GM13977 (cell line): Measurements from ENCODE around the gene ADAMTS7.
"Not testable (repeated sequence)": the region's sequence is repeated elsewhere in the genome, so short reads cannot be mapped to it uniquely, and the experiment has no call there.

ENCODE experiments used
- DNase-seq: peaks from one replicate; pipeline ENCODE4 v3.0.0; 2012; ENCODE audit warnings: low spot score
- CTCF ChIP-seq: IDR thresholded peaks from 2 replicates; pipeline ENCODE4 v1.5.1; 2012; ENCODE audit warnings: mild to moderate bottlenecking, control low read depth; ENCODE audit not compliant: insufficient read depth; ENCODE audit errors: extremely low read depth, missing control alignments
- in situ Hi-C: fragments of 300-500 bp; cut with MboI; formaldehyde crosslinking; loops from one replicate; pipeline ENCODE4 v1.12.0; 2022; ENCODE audit warnings: low sequenced_read_pairs, low pct_unique_long_range_greater_than_20kb, mixed read lengths, inconsistent platforms; ENCODE audit not compliant: unreplicated experiment

Gene ADAMTS7

DNA sequence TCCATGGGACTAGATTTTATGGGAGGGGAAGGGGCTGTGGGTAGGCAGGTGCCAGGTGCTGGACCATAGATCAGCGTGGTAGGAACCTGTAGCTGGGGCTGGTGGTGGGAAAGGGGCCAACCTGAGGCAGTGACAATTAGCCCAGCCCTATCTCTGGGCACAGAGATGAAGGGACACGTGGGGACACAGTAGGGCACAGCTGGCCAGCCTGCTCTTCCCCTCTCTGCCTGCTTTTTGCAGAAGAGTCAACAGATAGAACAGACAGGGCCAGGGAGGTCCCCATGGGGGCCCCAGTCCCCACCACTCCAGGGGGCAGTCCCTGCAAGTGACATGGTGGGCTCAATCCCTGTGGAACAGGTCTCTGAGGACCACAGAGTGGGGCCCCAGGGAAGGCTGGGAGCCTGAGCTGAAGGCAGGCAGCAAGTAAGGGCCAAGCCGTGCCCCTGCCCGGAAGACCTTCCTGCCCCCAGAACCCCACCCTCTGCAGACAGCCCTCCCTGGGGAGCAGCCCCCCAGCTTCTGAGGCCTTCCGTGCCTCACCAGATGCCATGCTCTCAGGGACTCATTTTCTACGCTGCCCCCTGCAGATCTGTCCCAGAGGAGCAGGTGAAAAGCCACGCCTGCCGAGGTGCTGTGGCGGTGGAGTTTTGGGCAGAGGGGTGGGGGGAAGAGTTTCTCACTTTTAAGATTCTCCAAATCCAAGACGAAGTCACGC, 52.6 kb downstream of the ADAMTS7 start:
- TF ChIP-seq CTCF = peak; percentile 4
- DNase-seq, in situ Hi-C loops: not testable (repeated sequence)

DNA sequence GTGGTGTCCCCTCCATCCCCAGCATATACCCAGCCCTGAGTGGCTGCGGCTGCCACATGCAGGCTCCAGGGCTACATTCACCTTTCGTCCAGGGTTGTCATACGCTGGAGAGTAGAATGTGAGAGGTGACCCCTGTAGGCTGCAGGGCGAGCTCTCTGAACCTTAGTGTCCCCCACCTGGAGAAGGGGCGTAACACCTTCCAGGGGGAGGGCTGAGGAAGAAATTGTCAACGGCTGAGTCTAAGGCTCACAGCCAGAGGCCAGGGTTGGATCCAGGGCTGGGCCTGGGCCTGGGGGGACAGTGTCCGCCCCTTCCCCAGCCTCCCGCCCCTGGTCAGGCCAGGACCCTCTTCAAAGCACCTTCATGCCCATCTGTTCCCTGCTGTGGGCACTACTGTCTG, 53.2 kb downstream of the ADAMTS7 start:
- in situ Hi-C loops, DNase-seq: not testable (repeated sequence)

DNA sequence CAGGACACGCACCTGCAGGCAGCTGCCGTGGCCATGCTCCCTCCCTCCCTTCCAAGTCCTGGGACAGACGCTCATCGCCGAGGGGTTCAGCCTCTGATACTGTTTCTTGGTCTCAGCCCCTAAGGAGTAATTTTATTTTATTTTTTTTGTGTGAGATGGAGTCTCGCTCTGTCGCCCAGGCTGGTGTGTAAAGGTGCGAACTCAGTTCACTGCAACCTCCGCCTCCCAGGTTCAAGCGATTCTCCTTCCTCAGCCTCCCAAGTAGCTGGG, 53.7 kb downstream of the ADAMTS7 start:
- in situ Hi-C loops = no loop called here
- no peak for TF ChIP-seq CTCF
- DNase-seq = no peak

- in situ Hi-C loops = not testable (repeated sequence)
- DNase-seq = peak; percentile 71
Observed at GRCh38 chr15:78756781-78757635, 54.3 kb downstream of the ADAMTS7 start.

GRCh38 chr15:78755900-78756591, 55.2 kb downstream of the ADAMTS7 start:
- in situ Hi-C loops = not testable (repeated sequence)
- peak; percentile 52 for TF ChIP-seq CTCF
- DNase-seq = peak; percentile 45

DNA sequence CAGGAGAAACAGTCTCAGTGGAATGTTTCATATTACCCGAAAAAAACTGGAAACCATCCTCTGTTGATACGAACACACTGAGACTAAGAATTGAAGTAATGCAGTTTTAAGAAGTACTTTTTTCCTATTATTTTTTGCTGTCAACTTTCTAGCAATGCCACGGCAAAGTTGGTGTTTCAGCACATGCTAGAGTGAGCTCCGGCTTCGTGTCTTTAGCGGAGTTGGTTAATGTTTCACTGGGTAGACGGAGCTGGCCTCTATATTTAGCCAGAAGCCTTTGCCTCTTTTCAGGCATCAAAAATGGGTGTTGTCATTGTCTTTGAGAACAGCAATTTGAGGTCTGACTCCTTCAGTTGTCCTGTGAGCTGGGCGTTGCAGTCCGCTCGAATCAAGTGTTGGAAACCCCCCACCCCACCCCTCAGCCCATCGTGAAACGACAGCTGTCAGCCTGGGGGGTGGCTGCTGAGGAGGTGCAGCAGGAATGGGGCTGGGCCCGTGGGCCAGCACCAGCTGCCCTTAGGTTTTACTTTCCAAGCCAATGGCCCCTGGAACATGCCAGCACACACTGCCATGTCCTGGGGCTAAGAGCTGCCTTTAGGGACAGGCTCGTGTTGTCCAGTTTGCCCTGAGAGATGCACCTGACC, 56.5 kb downstream of the ADAMTS7 start:
- not testable (repeated sequence) for DNase-seq

DNA sequence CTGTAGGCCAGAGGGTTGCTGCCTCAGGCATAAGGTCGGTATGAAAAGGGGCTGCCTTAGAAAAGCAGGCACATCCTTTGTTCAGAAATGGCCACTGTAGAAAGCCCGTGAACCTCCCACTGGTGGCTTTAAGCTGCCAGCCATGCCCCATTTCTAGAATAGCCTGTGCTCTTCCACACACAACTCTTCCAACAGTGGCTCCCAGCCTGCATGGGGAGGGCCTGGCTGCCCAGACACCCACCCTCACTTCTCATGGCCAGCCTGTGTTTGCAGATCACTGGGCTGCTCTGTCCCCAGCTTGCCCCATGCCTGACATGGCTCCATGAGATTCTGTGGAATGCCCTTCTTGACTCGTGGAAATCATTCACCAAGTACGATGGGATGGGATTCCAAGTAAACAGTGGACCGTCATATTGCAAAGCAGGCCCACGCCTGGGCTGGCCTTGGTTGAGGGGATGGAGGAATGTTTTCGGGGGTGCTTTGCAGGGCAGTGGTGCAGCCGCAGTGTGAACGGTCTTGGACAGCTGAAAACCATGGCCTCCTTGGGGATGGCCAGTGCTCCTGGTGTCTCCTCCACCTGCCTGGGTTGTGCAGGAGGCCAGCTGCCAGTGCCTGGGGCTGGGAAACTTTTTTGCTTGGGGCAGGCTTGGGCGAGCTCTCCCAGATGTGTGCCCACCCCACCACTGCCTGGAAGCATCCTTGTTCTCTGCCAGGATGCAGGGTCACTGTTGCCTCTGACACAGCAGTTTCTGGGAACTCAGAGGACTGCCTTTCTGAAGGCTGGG, 57.3 kb downstream of the ADAMTS7 start:
- in situ Hi-C loops, DNase-seq: not testable (repeated sequence)

More for the DNA sequence above, 56.5 kb downstream of the ADAMTS7 start:
- in situ Hi-C loops = not testable (repeated sequence)

GRCh38 chr15:78753359-78753659, 58.0 kb downstream of the ADAMTS7 start:
- DNase-seq, in situ Hi-C loops: not testable (repeated sequence)
